GM12892 (cell line): ENCODE measurements around the gene XRCC3.

Experiments used
- POLR2A ChIP-seq: IDR thresholded peaks from 2 replicates; pipeline ENCODE4 v1.6.1; 2011; ENCODE audit warnings: low read depth, low read length, control low read depth
- POLR2AphosphoS5 ChIP-seq: IDR thresholded peaks from 2 replicates; pipeline ENCODE4 v1.6.1; 2011; ENCODE audit warnings: low read depth, low read length, control low read depth

DNA sequence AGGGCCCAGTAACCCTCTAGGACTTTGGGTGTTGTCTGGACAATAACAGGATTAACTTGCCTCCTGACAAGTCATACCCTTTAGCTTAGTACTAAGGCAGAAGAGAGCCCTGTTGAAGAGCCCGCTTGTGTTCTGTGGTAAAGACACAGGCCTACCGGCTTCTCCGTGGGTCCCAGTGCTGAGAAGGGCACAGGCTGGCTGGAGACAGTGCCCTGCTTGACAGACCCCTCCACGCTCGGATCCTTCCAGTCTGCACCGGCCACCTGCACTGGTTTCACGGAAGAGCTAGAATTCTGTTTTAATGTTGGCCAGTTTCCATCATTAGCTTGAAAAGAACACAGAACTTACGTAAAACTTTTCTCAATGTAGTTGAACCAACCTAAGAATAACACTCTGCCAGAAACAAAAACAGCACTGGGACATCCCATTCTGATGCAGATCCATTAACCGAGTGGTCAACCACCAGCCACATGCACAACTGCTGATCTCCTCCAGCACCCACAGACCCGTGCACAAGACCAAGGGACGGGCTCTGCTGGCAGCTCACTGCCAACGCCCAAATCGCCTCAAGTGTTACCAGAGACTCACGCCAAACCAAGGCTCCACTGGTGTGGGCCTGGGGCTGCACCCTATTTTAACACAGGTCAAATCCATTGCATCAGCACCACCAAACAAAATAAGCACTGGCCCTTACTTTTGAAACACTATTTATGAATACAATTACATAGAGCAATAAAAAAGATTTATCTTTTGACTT lies 27.4 kb upstream of the XRCC3 start:
- no peak for TF ChIP-seq POLR2A
- TF ChIP-seq POLR2AphosphoS5 = no peak
